Measurements from ENCODE around the gene TNFRSF8.
A peak's percentile ranks its signal among the peaks of the same experiment; 100 is the strongest.

Gene TNFRSF8

DNA sequence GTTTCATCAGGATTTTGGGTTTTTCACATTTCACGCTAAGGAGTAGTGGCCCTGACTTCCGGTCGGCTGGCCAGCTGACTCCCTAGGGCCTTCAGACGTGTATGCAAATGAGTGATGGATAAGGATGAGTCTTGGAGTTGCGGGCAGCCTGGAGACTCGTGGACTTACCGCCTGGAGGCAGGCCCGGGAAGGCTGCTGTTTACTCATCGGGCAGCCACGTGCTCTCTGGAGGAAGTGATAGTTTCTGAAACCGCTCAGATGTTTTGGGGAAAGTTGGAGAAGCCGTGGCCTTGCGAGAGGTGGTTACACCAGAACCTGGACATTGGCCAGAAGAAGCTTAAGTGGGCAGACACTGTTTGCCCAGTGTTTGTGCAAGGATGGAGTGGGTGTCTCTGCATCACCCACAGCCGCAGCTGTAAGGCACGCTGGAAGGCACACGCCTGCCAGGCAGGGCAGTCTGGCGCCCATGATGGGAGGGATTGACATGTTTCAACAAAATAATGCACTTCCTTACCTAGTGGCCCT lies 80.6 kb downstream of the TNFRSF8 start:
- peak; percentile 92 for DNase-seq

DNA sequence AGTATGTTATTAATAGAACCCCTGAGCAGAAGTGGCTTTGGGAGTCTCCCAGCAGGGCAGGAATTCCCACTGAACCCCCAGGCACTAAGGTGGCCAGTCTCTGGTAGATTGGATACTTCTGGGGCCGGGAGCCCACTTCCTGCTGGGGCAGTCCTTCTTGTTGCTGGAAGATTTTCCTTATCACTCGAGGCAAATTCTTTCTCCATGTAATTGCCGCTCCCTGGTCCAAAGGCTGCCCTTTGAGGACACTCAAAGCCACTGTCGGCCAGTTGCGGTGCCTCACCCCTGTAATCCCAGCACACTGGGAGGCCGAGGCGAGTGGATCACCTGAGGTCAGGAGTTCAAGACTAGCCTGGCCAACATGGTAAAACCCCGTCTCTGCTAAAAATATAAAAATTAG lies 81.1 kb downstream of the TNFRSF8 start:
- no peak for DNase-seq

DNA sequence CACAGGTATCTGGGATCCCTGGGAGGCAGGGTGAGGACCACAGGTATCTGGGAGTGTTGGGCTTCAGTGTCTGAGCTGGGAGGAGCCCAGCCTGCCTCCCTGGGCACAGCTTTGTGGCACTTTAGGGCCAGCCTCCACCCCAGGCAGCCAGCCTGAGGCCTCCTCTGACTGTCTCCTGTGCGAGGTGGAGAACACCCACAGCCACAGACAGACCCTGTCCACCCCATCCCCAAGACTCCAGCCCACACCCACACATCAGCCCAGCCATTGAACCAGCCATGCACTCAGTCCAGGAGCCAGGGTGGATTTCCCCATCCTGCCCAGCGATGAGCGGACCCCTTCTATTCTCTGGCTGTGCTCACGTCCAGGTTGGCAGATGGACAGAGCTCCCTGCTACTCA lies 81.9 kb downstream of the TNFRSF8 start:
- no peak for DNase-seq

DNA sequence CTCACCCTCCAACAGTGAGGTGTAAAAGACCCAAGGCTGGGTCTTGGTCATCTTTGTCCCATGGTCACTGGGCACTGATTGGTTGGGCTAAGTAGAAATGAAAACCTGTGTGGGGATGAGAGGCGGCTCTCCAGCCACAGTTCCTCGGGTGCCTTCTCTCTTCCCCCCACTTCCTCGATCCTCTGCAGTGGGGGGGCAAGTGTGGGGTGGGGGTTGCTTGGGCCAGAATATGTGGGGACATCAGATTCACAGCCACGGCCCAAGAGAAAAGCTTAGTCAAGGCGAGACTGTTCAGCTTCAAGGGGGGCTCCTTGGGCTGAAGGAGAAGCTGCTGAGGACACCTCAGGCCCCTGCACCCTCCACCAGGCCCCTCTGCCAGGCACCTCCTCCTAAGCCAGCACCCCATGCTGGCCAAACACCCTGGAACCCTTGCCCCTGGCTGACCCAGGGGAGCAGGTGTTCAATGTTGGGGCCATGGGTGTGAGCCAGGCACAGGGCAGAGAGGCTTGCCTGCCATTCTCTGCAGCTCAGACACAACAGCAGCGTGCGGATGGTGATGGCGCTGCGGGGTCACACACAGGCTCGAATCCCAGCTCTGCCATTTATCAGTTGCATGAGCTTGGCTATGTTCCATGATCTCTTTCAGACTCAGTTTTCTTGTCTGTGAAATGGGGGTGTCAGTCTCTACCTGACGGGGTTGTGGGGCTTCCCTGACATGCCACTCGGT lies 82.7 kb downstream of the TNFRSF8 start:
- no peak for DNase-seq

DNA sequence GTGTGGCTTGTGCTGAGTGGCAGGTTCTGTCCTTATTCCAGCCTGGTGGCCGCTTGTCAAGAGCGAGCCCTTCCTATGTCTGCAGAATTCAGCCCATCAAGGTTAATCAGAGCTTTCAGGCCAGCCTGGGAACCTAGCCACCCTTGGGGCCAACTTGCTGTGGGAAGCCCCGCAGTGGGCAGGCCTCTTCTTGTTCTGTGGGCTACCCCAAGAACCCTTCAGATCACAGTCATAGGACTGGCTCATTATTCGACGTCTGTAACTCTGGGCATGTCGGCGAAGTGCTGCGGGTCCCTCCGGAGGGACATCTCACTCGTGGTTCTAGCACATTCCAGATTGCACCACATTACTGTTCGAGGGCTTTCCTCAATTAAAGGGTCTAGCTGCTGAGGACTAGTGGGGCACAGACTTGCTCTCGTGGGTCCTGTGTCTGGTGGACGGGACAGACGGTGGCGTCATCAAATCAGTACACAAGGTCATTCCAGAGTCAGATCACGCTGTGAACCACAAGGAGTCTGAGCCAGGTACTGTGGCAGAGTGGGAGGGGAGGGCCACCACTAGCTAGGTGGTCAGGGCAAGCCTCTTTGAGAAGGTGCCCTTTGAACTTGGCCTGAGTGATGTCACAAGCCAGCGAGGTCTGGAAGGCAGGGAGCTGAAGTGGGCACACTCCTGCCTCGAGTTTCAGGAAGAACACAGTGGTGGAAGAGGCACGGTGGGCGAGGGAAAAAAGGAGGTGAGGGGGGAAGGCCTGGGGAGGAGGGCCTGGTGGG lies 83.4 kb downstream of the TNFRSF8 start:
- DNase-seq: no peak

DNA sequence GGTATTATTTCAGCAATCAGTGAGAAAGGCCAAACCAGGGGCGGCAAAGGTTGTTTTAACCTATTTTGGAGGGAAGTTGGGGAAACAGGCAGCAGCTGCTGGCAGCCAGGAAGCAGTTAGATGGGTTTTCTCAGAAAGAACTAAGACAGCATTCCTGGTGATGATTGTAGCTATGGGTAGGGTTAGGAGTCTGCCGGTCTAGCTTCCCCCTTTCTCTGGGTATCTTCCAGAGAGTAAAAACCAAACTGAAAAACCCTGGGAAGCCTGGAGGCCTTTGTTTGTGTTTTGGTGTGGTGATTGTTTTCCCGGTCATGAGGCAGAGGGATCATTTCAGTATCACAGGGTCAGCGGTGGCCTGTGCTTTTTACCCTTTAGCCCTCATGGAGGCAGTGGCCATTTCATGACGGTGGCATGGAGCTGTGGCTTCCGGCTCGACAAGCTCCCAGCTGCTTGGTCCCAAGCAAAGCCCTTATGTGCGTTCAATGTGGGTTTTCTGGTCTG lies 84.1 kb downstream of the TNFRSF8 start:
- no peak for DNase-seq

DNA sequence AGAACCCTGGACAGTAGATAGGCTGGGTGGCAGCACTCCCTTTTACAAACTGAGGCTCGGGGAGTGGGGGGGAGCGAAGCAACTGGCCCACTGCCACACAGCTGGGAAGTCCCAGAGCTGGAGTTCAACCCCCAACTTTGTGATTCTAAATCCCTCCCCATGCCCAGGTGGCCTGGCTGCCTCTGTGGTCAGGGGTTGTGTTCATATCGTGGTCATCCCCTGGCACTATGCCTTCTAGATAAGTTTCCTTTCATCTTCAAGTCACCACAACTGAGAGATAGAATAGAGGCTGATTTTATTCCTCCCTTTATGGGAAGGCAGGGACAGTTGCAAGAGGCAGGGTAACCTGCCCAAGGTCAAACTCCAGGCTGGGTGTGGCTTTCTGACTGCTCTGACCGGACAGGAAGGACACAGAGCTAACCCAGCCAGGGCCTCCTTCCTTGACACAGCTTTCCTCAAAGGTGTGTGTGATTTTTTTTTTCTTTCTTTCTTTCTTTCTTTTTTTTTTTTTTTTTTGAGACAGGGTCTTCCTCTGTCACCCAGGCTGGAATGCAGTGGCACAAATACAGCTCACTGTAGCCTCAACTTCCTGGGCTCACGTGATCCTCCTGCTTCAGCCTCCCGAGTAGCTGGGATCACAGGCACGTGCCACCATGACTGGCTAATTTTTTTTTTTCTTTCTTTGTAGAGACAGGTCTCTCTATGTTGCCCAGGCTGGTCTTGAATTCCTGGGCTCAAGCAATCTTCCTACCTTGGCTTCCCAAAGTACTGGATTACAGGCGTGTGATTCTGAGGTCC lies 85.3 kb downstream of the TNFRSF8 start:
- DNase-seq: no peak

DNA sequence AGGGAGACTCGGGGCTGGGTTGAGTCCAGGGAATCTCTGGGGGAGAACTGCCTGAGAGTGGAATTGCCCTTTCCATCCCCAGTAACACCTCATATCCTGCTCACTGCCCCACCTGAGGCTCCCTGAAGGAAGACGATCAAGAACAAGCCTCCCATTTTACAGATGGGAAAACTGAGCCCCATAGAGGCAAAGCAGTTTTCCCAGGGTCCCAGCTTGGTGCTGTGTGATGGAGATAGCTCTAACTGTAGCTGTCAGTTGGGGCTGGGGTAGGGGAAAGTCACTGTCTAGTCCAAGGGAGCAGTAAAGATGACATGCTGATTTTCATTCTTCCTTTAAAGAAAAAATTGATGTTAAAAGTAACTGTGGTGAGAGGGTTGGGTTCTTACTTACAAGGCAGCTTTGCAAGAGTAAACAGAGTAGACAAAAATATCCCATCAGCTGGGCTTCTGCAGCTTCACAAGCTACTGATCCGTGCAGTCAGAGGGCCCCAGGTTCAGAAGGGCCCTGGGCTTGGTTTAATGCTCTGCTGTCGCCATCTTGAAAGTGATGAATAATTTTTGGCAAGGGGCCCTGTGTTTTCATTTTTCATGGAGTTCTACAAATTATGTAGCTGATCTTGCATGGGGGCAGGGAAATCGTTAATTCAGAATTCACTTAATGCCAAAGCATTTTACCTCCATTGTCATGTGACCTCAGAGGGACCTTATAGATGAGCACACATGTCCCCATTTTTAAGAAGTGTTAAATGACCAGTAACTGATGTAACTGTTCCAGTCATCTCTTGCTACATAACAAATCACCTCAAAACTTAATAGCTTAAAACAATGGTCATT lies 86.1 kb downstream of the TNFRSF8 start:
- no peak for DNase-seq

DNA sequence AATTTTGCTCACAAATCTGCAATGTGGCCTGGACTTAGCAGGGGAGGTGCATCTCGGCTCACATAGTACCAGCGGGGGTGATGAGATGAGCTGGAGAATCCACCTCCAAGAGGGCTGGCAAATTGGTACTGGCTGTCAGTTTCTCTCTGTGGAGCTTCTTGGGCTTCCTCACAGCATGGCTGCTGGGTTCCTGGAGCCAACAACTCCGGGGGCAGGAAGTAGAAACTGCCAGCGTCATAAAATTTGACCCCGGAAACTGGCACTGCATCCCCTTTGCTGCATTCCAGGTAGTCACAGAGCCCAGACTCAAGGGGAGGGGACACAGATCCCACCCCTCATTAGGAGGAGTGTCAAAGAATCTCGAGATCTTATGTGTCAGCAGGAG lies 86.7 kb downstream of the TNFRSF8 start:
- no peak for DNase-seq

DNA sequence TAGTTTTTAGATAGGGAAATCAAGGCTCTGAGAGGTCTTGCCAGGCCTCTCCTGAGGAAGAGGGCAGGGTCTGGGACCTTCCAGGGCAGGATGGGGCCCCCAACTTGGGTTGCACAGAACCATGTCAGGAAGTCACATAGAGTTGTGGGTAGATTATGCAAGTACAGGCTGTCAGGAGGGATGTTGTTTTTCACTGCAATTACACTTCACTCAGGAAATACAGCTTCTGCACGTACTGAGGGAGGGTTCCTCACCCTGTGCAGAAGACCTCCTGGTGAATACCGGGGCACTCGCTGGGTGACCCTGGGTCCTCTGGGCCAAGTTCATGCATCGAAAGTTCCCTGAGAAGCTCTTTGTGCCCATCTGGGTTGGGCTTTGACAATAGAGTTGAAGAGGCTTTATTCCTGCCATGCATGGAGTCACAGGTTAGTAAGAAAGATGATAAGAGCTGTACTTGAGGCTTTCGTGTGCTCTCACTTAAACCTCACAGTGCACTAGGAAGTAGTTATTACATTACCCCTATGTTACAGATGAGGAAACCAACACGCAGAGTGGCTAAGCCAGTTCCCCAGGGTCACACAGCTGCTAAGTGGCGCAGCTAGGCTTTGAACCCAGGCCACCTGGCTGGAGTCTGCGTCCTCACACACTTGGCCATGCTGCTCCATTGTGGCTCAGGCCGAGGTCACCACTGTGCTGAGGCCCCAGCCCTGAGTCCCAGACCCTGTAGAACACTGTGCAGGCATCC lies 87.5 kb downstream of the TNFRSF8 start:
- no peak for DNase-seq

DNA sequence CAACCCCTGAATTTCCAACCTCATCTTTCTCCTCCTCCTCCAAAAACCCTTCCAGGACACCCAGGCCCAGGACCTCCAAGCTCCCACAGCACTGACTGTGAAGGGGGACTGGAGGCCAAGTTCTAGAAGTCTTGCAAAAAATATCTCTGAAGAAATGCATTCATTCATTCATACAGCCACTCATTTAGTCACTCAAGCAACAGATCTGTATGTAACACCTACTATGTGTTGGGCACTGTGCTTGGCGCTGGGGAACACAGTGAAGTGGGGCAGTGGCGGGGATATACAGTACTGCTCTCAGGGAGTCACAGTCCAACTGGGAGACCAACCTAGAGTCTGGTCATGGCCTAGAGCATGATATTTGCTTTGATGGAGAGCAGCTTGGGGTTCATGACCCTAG lies 88.4 kb downstream of the TNFRSF8 start:
- no peak for DNase-seq

DNA sequence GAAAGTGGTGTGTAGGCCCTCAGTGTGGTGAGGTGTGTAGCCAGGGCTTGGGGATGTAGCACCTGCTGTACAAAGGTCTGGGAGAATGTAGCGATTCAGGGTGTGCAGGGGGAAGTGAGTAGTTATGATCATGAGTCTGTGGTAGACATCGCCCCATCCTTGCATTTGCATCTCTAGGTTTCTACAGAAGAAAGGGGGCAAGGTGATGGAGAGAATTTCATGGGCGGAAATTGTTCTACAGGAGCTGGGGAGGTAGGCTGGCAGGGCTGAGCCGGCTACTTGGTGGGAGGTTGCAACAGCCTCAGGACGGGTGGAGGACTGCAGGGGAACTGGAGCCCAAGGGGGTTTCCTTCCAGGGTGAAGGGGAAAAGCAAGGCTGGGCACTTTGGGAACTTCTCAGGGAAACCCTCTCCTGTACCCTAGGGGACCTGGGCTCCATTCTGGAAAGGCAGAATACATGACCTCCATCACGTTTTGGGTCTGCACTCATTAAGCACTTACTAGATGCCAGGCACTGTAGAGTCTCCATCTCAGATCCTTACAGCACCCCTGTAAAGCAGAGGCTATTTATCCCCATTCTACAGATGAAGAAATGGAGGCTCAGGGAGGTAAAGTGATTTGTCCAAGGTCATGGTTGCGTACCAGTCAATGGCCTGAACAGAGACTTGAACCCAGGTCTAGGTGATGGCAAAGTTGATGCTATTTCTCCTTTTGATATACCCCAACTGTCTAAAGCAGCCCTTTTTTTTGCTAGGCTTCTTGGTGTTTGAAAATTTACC lies 89.2 kb downstream of the TNFRSF8 start:
- DNase-seq: no peak

DNA sequence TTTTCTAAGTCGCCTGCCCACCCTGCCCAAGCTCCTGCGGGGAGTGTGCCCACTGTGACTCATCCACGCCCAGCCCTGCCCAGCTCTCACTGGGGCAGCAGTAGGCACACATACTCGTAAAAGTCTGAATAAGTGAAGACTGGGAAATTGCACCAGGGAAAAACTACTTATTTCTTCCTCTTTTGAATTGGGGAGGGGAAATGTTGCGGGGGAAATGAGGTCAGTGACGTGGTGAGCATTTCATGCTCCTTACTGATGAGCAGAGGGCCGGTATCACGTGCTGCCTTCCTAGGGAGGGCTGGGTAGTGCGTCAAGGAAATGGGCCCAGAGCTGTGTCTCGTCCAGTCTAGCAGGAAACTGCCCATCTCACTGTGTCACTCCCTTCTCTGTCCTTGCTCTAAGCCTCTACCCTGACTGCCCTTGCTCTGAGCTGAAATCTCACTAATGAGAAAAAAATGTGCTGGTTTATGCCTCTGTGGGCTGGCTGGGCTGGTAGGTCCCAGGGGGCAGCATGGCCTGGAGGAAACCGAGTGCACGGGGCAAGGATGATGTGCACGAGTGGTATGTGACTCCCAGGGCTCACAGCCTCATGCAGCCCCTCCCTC lies 90.2 kb downstream of the TNFRSF8 start:
- DNase-seq: peak; percentile 55

DNA sequence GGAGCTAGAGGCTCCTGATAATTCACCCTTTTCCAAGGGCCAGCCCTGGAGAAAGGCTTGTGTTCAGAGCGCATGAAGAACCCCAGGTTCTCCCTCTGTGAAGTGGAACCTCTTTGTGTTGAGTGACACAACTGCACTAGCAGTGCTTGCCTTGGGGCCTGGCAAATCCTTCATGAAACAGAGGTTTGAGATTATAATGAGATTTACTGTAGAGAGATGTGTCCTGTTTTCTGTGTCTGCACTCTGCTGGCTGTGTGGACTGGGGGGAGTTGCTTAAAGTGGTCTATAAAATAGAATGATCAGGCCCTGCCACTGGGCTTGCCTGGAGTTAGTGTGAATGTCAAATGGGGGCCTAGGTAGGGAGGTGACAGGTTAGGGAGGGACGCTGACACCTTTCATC lies 92.2 kb downstream of the TNFRSF8 start:
- DNase-seq: no peak

DNA sequence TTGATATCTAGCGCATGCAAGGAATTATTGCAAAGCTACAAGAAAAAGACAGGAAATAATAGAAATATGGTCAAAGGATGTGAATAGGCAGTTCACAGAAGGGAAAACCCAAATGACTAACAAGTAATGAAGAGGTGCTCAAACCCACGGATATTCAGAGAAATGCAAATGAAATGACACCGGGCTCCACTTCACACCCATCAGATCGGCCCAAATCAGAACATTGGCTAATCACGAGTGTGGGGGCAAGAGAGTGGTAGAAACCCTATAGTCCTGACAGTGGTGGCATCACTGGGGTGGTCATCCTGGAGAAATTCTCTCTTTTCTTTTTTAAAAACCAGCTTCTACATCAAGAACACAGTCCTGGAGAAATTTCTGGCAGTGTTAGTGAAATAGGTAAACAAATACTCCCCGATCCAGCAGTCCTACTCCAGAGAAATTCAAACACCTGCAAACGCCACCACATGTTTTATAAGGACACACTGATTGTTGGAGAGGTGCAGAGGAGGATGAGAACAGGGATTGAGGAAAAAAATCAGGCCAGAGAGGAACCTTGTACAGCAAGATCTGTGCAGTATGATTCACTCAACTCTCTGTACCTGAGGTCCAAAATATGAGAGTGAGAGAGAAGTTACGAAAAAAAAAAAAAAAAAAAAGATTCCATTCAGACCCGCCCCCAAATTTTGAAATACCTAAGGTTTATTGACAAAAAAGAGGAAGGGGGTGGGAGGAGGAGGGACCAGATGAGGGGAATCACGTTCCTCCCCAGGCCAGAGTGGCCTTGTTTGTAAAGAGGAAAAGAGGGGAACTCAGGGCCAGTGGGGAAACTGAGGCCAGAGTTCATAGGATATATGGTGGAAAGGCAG lies 94.5 kb downstream of the TNFRSF8 start:
- DNase-seq: no peak

DNA sequence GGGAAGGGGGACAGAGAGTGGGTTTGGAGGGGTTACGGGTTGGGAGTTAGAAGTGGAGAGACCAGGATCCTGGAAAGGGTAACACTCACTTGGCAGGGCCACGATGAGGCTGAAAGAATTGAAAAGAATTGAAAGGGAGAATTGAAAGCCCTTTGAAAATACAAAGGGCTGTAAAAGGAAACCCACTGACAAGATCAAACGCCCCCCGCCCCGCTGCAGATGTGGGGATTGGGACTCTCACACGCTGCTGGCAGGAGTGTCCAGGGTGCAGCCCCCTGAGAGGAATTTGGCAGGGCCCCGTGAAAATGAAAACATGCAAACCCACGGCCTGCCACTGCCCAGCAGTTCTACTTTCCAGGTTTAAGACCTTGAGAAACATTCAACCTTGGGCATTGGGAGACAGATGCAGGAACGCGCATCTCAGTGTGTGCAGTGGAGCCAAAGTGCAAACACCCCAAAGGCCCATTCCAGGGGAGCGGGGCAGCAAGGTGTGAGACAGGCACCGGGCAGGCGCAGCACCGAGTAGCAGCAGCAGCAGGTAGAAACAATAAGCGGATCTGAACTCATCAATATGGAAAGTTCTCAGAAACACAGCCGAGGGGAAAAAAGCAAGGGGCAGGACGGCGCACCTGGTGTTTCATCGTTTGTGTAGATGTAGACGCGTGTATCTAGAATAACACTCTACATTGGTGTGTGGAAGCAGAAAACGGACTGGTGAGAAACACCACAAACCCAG lies 95.4 kb downstream of the TNFRSF8 start:
- no peak for DNase-seq

DNA sequence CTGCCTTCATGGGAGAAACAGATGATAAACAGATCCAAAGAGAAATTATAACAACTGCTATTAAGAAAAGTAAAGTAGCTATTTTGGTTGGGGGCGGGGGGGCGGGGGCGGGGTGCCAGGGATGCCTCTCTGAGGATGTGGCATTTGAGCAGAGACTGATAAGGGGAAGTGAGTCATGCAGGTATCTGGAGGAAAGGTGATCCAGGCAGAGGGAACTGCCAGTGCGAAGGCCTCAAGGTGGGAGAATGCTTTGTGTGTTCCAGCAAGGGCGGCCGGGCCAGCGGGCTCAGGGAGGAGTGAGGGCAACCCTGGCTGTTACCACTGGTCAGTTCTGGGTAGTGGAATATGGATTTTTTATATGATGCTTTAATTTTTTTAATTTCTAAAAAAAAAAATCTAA lies 96.7 kb downstream of the TNFRSF8 start:
- DNase-seq: no peak

DNA sequence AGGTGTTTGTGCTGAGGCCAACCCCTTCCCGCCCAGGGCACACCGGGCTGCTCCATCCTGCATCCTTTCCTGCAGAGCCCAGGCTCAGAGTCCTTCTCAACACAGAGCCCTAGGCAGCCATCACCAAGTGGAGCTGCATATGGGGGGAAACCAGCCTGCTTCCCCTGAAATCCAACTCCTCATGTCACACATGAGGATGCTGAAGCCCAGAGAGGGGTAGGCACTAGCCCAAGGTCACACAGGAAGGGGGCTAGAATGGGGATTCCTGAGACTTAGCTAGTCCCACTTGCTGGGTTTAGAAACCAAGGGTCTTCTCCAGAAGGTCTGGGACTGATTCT lies 98.2 kb downstream of the TNFRSF8 start:
- DNase-seq: no peak
